IMR-90 (cell line): ENCODE measurements around the gene SCYGR5. TPM values are rescaled to one million over a fixed set of nuclear protein-coding genes. Genes with fewer than 3 reads are reported as not detected.

Experiments
- ATAC-seq: fragments of 200-7000 bp; cut with Tn5 transposase; 2 replicates; pipeline ENCODE4 v1.9.1; 2020; ENCODE audit warnings: low read depth, mild to moderate bottlenecking, moderate library complexity
- BruUV-seq: library from RNA; stranded (reverse); fragments of 400-500 nt; replicated peaks from 2 replicates; lab custom pipeline; 2021; lab: Mats Ljungman, UMichigan
- CTCF ChIA-PET: fragments of 300-600 bp; formaldehyde crosslinking; extraction: SDS; loops from one replicate; lab custom pipeline; 2021; ENCODE audit warnings: antibody characterized with exemption; lab: Yijun Ruan, JAX
- POLR2A ChIA-PET: fragments of 300-600 bp; sonication (Branson Sonifier 250); formaldehyde crosslinking; loops from one replicate; lab custom pipeline; 2022; ENCODE audit warnings: antibody characterized with exemption; ENCODE audit not compliant: unreplicated experiment; lab: Charles Lee
- DNase-seq: peaks from one replicate; pipeline ENCODE4 v3.0.0; 2013
- H2AFZ ChIP-seq: replicated peaks from 2 replicates; pipeline ENCODE3; 2013; ENCODE audit warnings: low read length, mild to moderate bottlenecking; ENCODE audit not compliant: poor library complexity
- H2AK5ac ChIP-seq: 2 replicates; pipeline ENCODE4 v1.6.1; 2013; ENCODE audit warnings: low read depth, low read length, inconsistent platforms
- H2AK9ac ChIP-seq: replicated peaks from 2 replicates; pipeline ENCODE3; 2013; ENCODE audit warnings: mild to moderate bottlenecking, low read depth, low read length, moderate library complexity; ENCODE audit not compliant: poor library complexity
- H2BK120ac ChIP-seq: 2 replicates; pipeline ENCODE4 v1.6.1; 2013; ENCODE audit warnings: low read depth, low read length, inconsistent platforms
- H2BK15ac ChIP-seq: 3 replicates; pipeline ENCODE4 v1.6.1; 2013; ENCODE audit warnings: low read depth, low read length, inconsistent platforms
- H2BK20ac ChIP-seq: 2 replicates; pipeline ENCODE4 v1.6.1; 2013; ENCODE audit warnings: low read depth, mild to moderate bottlenecking, inconsistent platforms, low read length, moderate library complexity
- H2BK5ac ChIP-seq: 2 replicates; pipeline ENCODE4 v1.6.1; 2013; ENCODE audit warnings: mild to moderate bottlenecking, low read depth, low read length, inconsistent platforms; ENCODE audit not compliant: poor library complexity, severe bottlenecking
- H3K14ac ChIP-seq: replicated peaks from 2 replicates; pipeline ENCODE4 v1.6.1; 2013; ENCODE audit warnings: low read depth, low read length, inconsistent platforms
- H3K18ac ChIP-seq: 2 replicates; pipeline ENCODE4 v1.6.1; 2013; ENCODE audit warnings: low read depth, low read length, control low read depth
- H3K23ac ChIP-seq: 2 replicates; pipeline ENCODE4 v1.6.1; 2013; ENCODE audit warnings: low read depth, low read length, inconsistent platforms
- H3K27ac ChIP-seq: 2 replicates; pipeline ENCODE4 v1.5.1; 2013; ENCODE audit warnings: mild to moderate bottlenecking, control low read depth, low read length; ENCODE audit not compliant: insufficient read depth
- H3K27me3 ChIP-seq: 2 replicates; pipeline ENCODE4 v1.6.1; 2013; ENCODE audit warnings: low read length; ENCODE audit not compliant: control insufficient read depth, insufficient read depth
- H3K36me3 ChIP-seq: 2 replicates; pipeline ENCODE4 v1.6.1; 2013; ENCODE audit warnings: low read length, mixed read lengths; ENCODE audit not compliant: control insufficient read depth, insufficient read depth
- H3K4ac ChIP-seq: 2 replicates; pipeline ENCODE4 v1.6.1; 2013; ENCODE audit warnings: low read depth, low read length, inconsistent platforms
- H3K4me1 ChIP-seq: 2 replicates; pipeline ENCODE4 v1.6.1; 2013; ENCODE audit warnings: low read length, mixed read lengths; ENCODE audit not compliant: control insufficient read depth, insufficient read depth
- H3K4me2 ChIP-seq: 2 replicates; pipeline ENCODE4 v1.6.1; 2013; ENCODE audit warnings: low read depth, mild to moderate bottlenecking, control low read depth, low read length, moderate library complexity
- H3K4me3 ChIP-seq: 2 replicates; pipeline ENCODE4 v1.5.1; 2013; ENCODE audit warnings: low read depth, mild to moderate bottlenecking, control low read depth, low read length, moderate library complexity; ENCODE audit not compliant: insufficient read depth
- H3K56ac ChIP-seq: 2 replicates; pipeline ENCODE4 v1.6.1; 2013; ENCODE audit warnings: low read length, inconsistent platforms; ENCODE audit not compliant: insufficient read depth; ENCODE audit errors: extremely low read depth
- H3K79me1 ChIP-seq, 2 experiments: 2 replicates each; pipeline ENCODE4 v1.6.1; 2013; ENCODE audit warnings: low read length in 2 of 2, inconsistent platforms in 1 of 2, low read depth in 1 of 2
- H3K9ac ChIP-seq: 2 replicates; pipeline ENCODE4 v1.6.1; 2013; ENCODE audit warnings: low read depth, low read length, control low read depth
- H3K9me1 ChIP-seq: 2 replicates; pipeline ENCODE4 v1.6.1; 2013; ENCODE audit warnings: low read length, inconsistent platforms; ENCODE audit not compliant: insufficient read depth
- H3K9me3 ChIP-seq: 2 replicates; pipeline ENCODE4 v1.6.1; 2013; ENCODE audit warnings: low read length; ENCODE audit not compliant: control insufficient read depth, insufficient read depth
- H4K20me1 ChIP-seq: 2 replicates; pipeline ENCODE4 v1.6.1; 2013; ENCODE audit warnings: low read length, inconsistent platforms; ENCODE audit not compliant: insufficient read depth
- H4K5ac ChIP-seq: 2 replicates; pipeline ENCODE4 v1.6.1; 2013; ENCODE audit warnings: mild to moderate bottlenecking, low read depth, low read length, control low read depth
- H4K8ac ChIP-seq, 2 experiments: 2 replicates each; pipeline ENCODE4 v1.6.1; 2013; ENCODE audit warnings: low read depth in 2 of 2, low read length in 2 of 2, control low read depth in 1 of 2, inconsistent platforms in 1 of 2
- H4K91ac ChIP-seq: 2 replicates; pipeline ENCODE4 v1.6.1; 2013; ENCODE audit warnings: low read depth, low read length, inconsistent platforms; ENCODE audit not compliant: insufficient read depth
- BHLHE40 ChIP-seq: fragments of 150-350 bp; IDR thresholded peaks from 2 replicates; pipeline ENCODE4 v1.6.1; 2016; ENCODE audit warnings: mild to moderate bottlenecking, low read depth, low read length
- CEBPB ChIP-seq: IDR thresholded peaks from 2 replicates; pipeline ENCODE4 v1.6.1; 2012; ENCODE audit warnings: low read depth, low read length, improper control_type of control experiment
- CHD1 ChIP-seq: IDR thresholded peaks from 2 replicates; pipeline ENCODE4 v1.6.1; 2012; ENCODE audit warnings: low read depth, low read length, improper control_type of control experiment
- ELK1 ChIP-seq: fragments of 150-350 bp; IDR thresholded peaks from 2 replicates; pipeline ENCODE4 v1.6.1; 2016; ENCODE audit warnings: low read depth, mild to moderate bottlenecking, low read length, moderate library complexity, borderline replicate concordance
- FOS ChIP-seq: fragments of 150-350 bp; IDR thresholded peaks from 2 replicates; pipeline ENCODE4 v1.6.1; 2016; ENCODE audit warnings: low read depth, low read length
- MAFK ChIP-seq: IDR thresholded peaks from 2 replicates; pipeline ENCODE4 v1.6.1; 2012; ENCODE audit warnings: low read depth, low read length, improper control_type of control experiment
- MAZ ChIP-seq: IDR thresholded peaks from 2 replicates; pipeline ENCODE4 v1.6.1; 2012; ENCODE audit warnings: low read depth, mild to moderate bottlenecking, low read length, improper control_type of control experiment, moderate library complexity, borderline replicate concordance
- MXI1 ChIP-seq: IDR thresholded peaks from 2 replicates; pipeline ENCODE4 v1.6.1; 2012; ENCODE audit warnings: low read depth, mild to moderate bottlenecking, low read length, moderate library complexity, borderline replicate concordance
- NFE2L2 ChIP-seq: fragments of 150-350 bp; IDR thresholded peaks from 2 replicates; pipeline ENCODE4 v1.6.1; 2016; ENCODE audit warnings: low read depth, mild to moderate bottlenecking, low read length
- POLR2A ChIP-seq: IDR thresholded peaks from 2 replicates; pipeline ENCODE4 v1.6.1; 2012; ENCODE audit warnings: mild to moderate bottlenecking, low read depth, low read length
- RAD21 ChIP-seq: IDR thresholded peaks from 2 replicates; pipeline ENCODE4 v1.6.1; 2012; ENCODE audit warnings: low read length, improper control_type of control experiment
- RCOR1 ChIP-seq: IDR thresholded peaks from 2 replicates; pipeline ENCODE4 v1.6.1; 2012; ENCODE audit warnings: mild to moderate bottlenecking, low read length, improper control_type of control experiment; ENCODE audit not compliant: insufficient replicate concordance
- RFX5 ChIP-seq: IDR thresholded peaks from 2 replicates; pipeline ENCODE4 v1.8.0; 2012; ENCODE audit warnings: low read depth, mild to moderate bottlenecking, low read length, moderate library complexity
- SMC3 ChIP-seq: fragments of 150-350 bp; IDR thresholded peaks from 2 replicates; pipeline ENCODE4 v1.6.1; 2016; ENCODE audit warnings: low read depth, mild to moderate bottlenecking, antibody characterized with exemption, low read length, moderate library complexity
- WGBS, 2 experiments: methylation state at CpG; one replicate each; pipeline versions ENCODE4 v1.1.5 to v1.1.7; 2013; ENCODE audit warnings: missing lambda C conversion rate in 2 of 2; ENCODE audit not compliant: insufficient read length in 1 of 2; ENCODE audit errors: extremely low coverage in 2 of 2; 5-methylcytosine and 5-hydroxymethylcytosine counted together
- dilution Hi-C: fragments of 300-500 bp; cut with HindIII; formaldehyde crosslinking; loops from one replicate; pipeline ENCODE4 v1.14.3; 2018; ENCODE audit warnings: low sequenced_read_pairs; ENCODE audit not compliant: unreplicated experiment
- in situ Hi-C: fragments of 300-500 bp; cut with MboI; formaldehyde crosslinking; loops from 3 replicates; pipeline ENCODE4 v1.14.3; 2019; ENCODE audit warnings: low sequenced_read_pairs, inconsistent platforms, mixed read lengths
- intact Hi-C: fragments of 100-400 bp; cut with micrococcal nuclease; formaldehyde crosslinking; loops from 2 replicates; pipeline ENCODE4 v1.10.0; 2022
- polyA plus RNA-seq, 3 experiments: library from polyadenylated mRNA; depleted of rRNA; stranded (reverse); fragments of >200 nt; gene quantifications; 2 replicates each; pipeline ENCODE4 v1.2.3, GENCODE V29; 2012; ENCODE audit warnings: low replicate concordance in 1 of 3
- total RNA-seq: library from RNA; depleted of rRNA; stranded (reverse); fragments of >200 nt; gene quantifications from 2 replicates; pipeline ENCODE4 v1.2.3, GENCODE V29; 2012
- TF ChIP-seq, protein P1 (sequence below): fragments of 150-350 bp; IDR thresholded peaks from 2 replicates; pipeline ENCODE4 v1.6.1; 2017; ENCODE audit warnings: mild to moderate bottlenecking, antibody characterized with exemption, low read length, low read depth
- TF ChIP-seq, protein P2 (sequence below): conservative IDR thresholded peaks from 2 replicates; pipeline ENCODE4 v1.5.1; 2012; ENCODE audit warnings: mild to moderate bottlenecking, low read depth, low read length, improper control_type of control experiment

SCYGR5 gene
- total and polyA plus RNA-seq, 2 of the 4 experiments (the other 2 are of a cell fraction): not detected

DNA sequence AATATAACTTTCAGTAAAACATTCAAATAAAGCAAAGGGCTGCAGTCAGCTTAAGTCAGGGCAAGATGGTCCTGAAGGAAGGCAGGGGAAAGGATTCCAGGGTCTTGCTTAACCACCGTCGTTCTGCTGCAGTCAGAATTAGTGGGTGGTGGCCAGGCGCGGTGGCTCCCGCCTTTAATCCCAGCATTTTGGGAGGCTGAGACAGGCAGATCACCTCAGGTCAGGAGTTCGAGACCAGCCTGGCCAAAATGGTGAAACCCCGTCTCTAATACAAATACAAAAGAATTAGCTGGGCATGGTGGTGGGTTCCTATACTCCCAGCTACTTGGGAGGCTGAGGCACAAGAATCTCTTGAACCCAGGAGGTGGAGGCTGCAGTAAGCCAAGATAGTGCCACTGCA is 44.4 kb downstream of the SCYGR5 start:
- TF ChIP-seq CHD1 (no peak), MAFK (no peak), POLR2A (no peak), ELK1 (no peak), MAZ (no peak), CEBPB (no peak), FOS (no peak), SMC3 (no peak), MXI1 (no peak), NFE2L2 (no peak), RFX5 (no peak), BHLHE40 (no peak), RAD21 (no peak), RCOR1 (no peak)
- TF ChIP-seq, protein P1, sequence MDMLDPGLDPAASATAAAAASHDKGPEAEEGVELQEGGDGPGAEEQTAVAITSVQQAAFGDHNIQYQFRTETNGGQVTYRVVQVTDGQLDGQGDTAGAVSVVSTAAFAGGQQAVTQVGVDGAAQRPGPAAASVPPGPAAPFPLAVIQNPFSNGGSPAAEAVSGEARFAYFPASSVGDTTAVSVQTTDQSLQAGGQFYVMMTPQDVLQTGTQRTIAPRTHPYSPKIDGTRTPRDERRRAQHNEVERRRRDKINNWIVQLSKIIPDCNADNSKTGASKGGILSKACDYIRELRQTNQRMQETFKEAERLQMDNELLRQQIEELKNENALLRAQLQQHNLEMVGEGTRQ: no peak
- TF ChIP-seq, protein P2, sequence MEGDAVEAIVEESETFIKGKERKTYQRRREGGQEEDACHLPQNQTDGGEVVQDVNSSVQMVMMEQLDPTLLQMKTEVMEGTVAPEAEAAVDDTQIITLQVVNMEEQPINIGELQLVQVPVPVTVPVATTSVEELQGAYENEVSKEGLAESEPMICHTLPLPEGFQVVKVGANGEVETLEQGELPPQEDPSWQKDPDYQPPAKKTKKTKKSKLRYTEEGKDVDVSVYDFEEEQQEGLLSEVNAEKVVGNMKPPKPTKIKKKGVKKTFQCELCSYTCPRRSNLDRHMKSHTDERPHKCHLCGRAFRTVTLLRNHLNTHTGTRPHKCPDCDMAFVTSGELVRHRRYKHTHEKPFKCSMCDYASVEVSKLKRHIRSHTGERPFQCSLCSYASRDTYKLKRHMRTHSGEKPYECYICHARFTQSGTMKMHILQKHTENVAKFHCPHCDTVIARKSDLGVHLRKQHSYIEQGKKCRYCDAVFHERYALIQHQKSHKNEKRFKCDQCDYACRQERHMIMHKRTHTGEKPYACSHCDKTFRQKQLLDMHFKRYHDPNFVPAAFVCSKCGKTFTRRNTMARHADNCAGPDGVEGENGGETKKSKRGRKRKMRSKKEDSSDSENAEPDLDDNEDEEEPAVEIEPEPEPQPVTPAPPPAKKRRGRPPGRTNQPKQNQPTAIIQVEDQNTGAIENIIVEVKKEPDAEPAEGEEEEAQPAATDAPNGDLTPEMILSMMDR: no peak
- CTCF ChIA-PET: interaction anchor here (0.9 kb wide), 1 partner anchor 179 kb away, joined by 3 read pairs; no protein-coding TSS in a partner anchor
- Histone ChIP-seq H2AK9ac (no peak overlapping the region), H3K18ac (no peak overlapping the region), H2AFZ (no peak overlapping the region), H3K14ac (no peak overlapping the region), H4K5ac (no peak overlapping the region), H4K8ac (no peak overlapping the region), H3K4me1 (no peaks in the 10 kb centered on the region), H3K27me3 (no peaks in the 10 kb centered on the region), H3K36me3 (no peaks in the 10 kb centered on the region), H3K4ac (no peak overlapping the region), H3K9ac (no peak overlapping the region), H2BK20ac (no peak overlapping the region), H4K91ac (no peak overlapping the region), H4K20me1 (no peaks in the 10 kb centered on the region), H2AK5ac (no peak overlapping the region), H3K4me3 (no peak overlapping the region), H3K27ac (no peak overlapping the region), H2BK15ac (no peak overlapping the region), H2BK120ac (no peak overlapping the region), H3K56ac (no peak overlapping the region), H3K79me1 (no peaks in the 10 kb centered on the region), H2BK5ac (no peak overlapping the region), H3K9me1 (no peaks in the 10 kb centered on the region), H3K9me3 (no peaks in the 10 kb centered on the region), H3K23ac (no peak overlapping the region), H3K4me2 (no peak overlapping the region)
- BruUV-seq: no TSS peak
- POLR2A ChIA-PET: no interaction called here
- dilution Hi-C loops: no loop called here
- DNase-seq (no peak), ATAC-seq (no peak)
- 90% methylated on average over 2 of the region's 7 CpGs; no CpG with 5 or more reads in 1 of the 2 experiments for WGBS, 2 experiments
- in situ Hi-C loops: no loop called here
- intact Hi-C loops: no loop called here
